Embryonic facial prominence (tissue), 1 donor: ENCODE data around the gene SCAPER.

Source experiments
- DNase-seq: peaks from one replicate; pipeline ENCODE4 v3.0.0-alpha.2; 2016; ENCODE audit errors: extremely low spot score

SCAPER gene

GRCh38 chr15:76429661-76430060 lies 475.5 kb downstream of the SCAPER start:
- DNase-seq, result no peak

- no peak for DNase-seq
These were observed 478.2 kb downstream of the SCAPER start for GRCh38 chr15:76426941-76427340.

GRCh38 chr15:76418352-76419140 lies 486.6 kb downstream of the SCAPER start:
- DNase-seq, result no peak

- no peak for DNase-seq
These were observed 503.9 kb downstream of the SCAPER start for GRCh38 chr15:76401285-76401684.

- no peak for DNase-seq
These were observed 506.6 kb downstream of the SCAPER start for GRCh38 chr15:76398317-76399104.

- no peak for DNase-seq
These were observed 511.5 kb downstream of the SCAPER start for GRCh38 chr15:76393614-76394013.

GRCh38 chr15:76391847-76392246 lies 513.3 kb downstream of the SCAPER start:
- DNase-seq, result no peak

- DNase-seq, result no peak
These were observed 513.8 kb downstream of the SCAPER start for GRCh38 chr15:76391309-76391708.

- DNase-seq, result no peak
These were observed 514.6 kb downstream of the SCAPER start for GRCh38 chr15:76390571-76390970.

- DNase-seq, result no peak
These were observed 518.2 kb downstream of the SCAPER start for GRCh38 chr15:76386926-76387325.

GRCh38 chr15:76386178-76386577 lies 519.0 kb downstream of the SCAPER start:
- DNase-seq, result no peak

GRCh38 chr15:76384409-76384808 lies 520.7 kb downstream of the SCAPER start:
- DNase-seq, result no peak

- no peak for DNase-seq
These were observed 522.0 kb downstream of the SCAPER start for GRCh38 chr15:76382987-76383728.

GRCh38 chr15:76381366-76381765 lies 523.8 kb downstream of the SCAPER start:
- no peak for DNase-seq

GRCh38 chr15:76380249-76380648 lies 524.9 kb downstream of the SCAPER start:
- DNase-seq, result no peak

- DNase-seq, result no peak
These were observed 526.4 kb downstream of the SCAPER start for GRCh38 chr15:76378691-76379090.

- DNase-seq, result no peak
These were observed 527.4 kb downstream of the SCAPER start for GRCh38 chr15:76377751-76378150.

- no peak for DNase-seq
These were observed 527.9 kb downstream of the SCAPER start for GRCh38 chr15:76377217-76377616.

- no peak for DNase-seq
These were observed 528.3 kb downstream of the SCAPER start for GRCh38 chr15:76376816-76377215.

GRCh38 chr15:76376029-76376428 lies 529.1 kb downstream of the SCAPER start:
- no peak for DNase-seq

GRCh38 chr15:76368122-76368621 lies 537.0 kb downstream of the SCAPER start:
- no peak for DNase-seq

- no peak for DNase-seq
These were observed 538.4 kb downstream of the SCAPER start for GRCh38 chr15:76366714-76367113.
